SK-N-SH treated with all-trans-retinoic acid at 6 μM for 48 hours (cell line): Measurements from ENCODE around the gene ATXN10.

Experiments
- ATAC-seq: fragments of 200-7000 bp; cut with Tn5 transposase; 3 replicates; pipeline ENCODE4 v1.9.1; 2020; ENCODE audit warnings: mild to moderate bottlenecking, moderate library complexity
- CREB5 ChIP-seq: fragments of 250-450 bp; sonication (Bioruptor Pico); IDR thresholded peaks from 2 replicates; pipeline ENCODE4 v1.5.1; 2020; ENCODE audit warnings: low read depth, mild to moderate bottlenecking, moderate library complexity
- CSDC2 ChIP-seq: fragments of 250-450 bp; sonication (Bioruptor Pico); IDR thresholded peaks from 2 replicates; pipeline ENCODE4 v1.5.0; 2020; ENCODE audit warnings: mild to moderate bottlenecking, moderate library complexity
- CSRNP3 ChIP-seq: fragments of 250-450 bp; sonication (Bioruptor Pico); IDR thresholded peaks from 2 replicates; pipeline ENCODE4 v1.5.1; 2021; ENCODE audit warnings: mild to moderate bottlenecking, moderate library complexity
- ESRRG ChIP-seq: fragments of 250-450 bp; sonication (Bioruptor Pico); IDR thresholded peaks from 2 replicates; pipeline ENCODE4 v1.6.1; 2021; ENCODE audit warnings: mild to moderate bottlenecking
- GLIS3 ChIP-seq: fragments of 250-450 bp; sonication (Bioruptor Pico); IDR thresholded peaks from 2 replicates; pipeline ENCODE4 v1.5.0; 2020; ENCODE audit warnings: mild to moderate bottlenecking, moderate library complexity
- ISL1 ChIP-seq: fragments of 250-450 bp; sonication (Bioruptor Pico); IDR thresholded peaks from 2 replicates; pipeline ENCODE4 v2.1.2; 2022; ENCODE audit warnings: mild to moderate bottlenecking, moderate library complexity
- OSR1 ChIP-seq: fragments of 250-450 bp; sonication (Bioruptor Pico); IDR thresholded peaks from 2 replicates; pipeline ENCODE4 v1.8.0; 2022; ENCODE audit warnings: moderate library complexity, mild to moderate bottlenecking, inconsistent platforms
- PATZ1 ChIP-seq: fragments of 250-450 bp; sonication (Bioruptor Pico); IDR thresholded peaks from 2 replicates; pipeline ENCODE4 v1.8.0; 2020; ENCODE audit warnings: mild to moderate bottlenecking, moderate library complexity, borderline replicate concordance
- POU6F1 ChIP-seq: fragments of 250-450 bp; sonication (Bioruptor Pico); IDR thresholded peaks from 2 replicates; pipeline ENCODE4 v1.8.0; 2021; ENCODE audit warnings: low read depth, mild to moderate bottlenecking, moderate library complexity, borderline replicate concordance
- PPARA ChIP-seq: fragments of 250-450 bp; sonication (Bioruptor Pico); IDR thresholded peaks from 2 replicates; pipeline ENCODE4 v1.5.0; 2020; ENCODE audit warnings: mild to moderate bottlenecking, borderline replicate concordance
- RARB ChIP-seq: fragments of 250-450 bp; sonication (Bioruptor Pico); IDR thresholded peaks from 2 replicates; pipeline ENCODE4 v1.8.0; 2021; ENCODE audit warnings: mild to moderate bottlenecking, moderate library complexity
- SNAI2 ChIP-seq: fragments of 250-450 bp; sonication (Bioruptor Pico); IDR thresholded peaks from 2 replicates; pipeline ENCODE4 v1.5.0; 2020; ENCODE audit warnings: mild to moderate bottlenecking, moderate library complexity
- TCF4 ChIP-seq: fragments of 250-450 bp; sonication (Bioruptor Pico); IDR thresholded peaks from 2 replicates; pipeline ENCODE4 v1.8.0; 2021; ENCODE audit warnings: mild to moderate bottlenecking, moderate library complexity, borderline replicate concordance
- TOX ChIP-seq: fragments of 250-450 bp; sonication (Bioruptor Pico); IDR thresholded peaks from 2 replicates; pipeline ENCODE4 v1.8.0; 2021; ENCODE audit warnings: mild to moderate bottlenecking, moderate library complexity, borderline replicate concordance
- TSHZ2 ChIP-seq: fragments of 250-450 bp; sonication (Bioruptor Pico); IDR thresholded peaks from 2 replicates; pipeline ENCODE4 v1.5.0; 2020; ENCODE audit warnings: mild to moderate bottlenecking, moderate library complexity
- ZC3H10 ChIP-seq: fragments of 250-450 bp; sonication (Bioruptor Pico); IDR thresholded peaks from 2 replicates; pipeline ENCODE4 v1.5.1; 2021; ENCODE audit warnings: mild to moderate bottlenecking, moderate library complexity
- ZFP3 ChIP-seq: fragments of 250-450 bp; sonication (Bioruptor Pico); IDR thresholded peaks from 2 replicates; pipeline ENCODE4 v1.5.0; 2020; ENCODE audit warnings: mild to moderate bottlenecking, moderate library complexity
- ZNF565 ChIP-seq: fragments of 450-650 bp; formaldehyde crosslinking; conservative IDR thresholded peaks from 2 replicates; pipeline ENCODE4 v1.5.0; 2020; ENCODE audit warnings: low read depth, mild to moderate bottlenecking, moderate library complexity
- ZNF70 ChIP-seq: fragments of 450-650 bp; formaldehyde crosslinking; IDR thresholded peaks from 2 replicates; pipeline ENCODE4 v1.5.0; 2020; ENCODE audit warnings: mild to moderate bottlenecking, moderate library complexity
- ZNF8 ChIP-seq: fragments of 450-650 bp; formaldehyde crosslinking; IDR thresholded peaks from 2 replicates; pipeline ENCODE4 v1.5.0; 2020; ENCODE audit warnings: mild to moderate bottlenecking, moderate library complexity

Gene ATXN10

GRCh38 chr22:45786726-45787125, 115.1 kb downstream of the ATXN10 start:
- TF ChIP-seq TSHZ2 (CRISPR knock-in tag) (no peak), ZC3H10 (no peak), ZNF565 (CRISPR knock-in tag) (no peak), OSR1 (CRISPR knock-in tag) (no peak), POU6F1 (CRISPR knock-in tag) (no peak), ZFP3 (no peak), CREB5 (CRISPR knock-in tag) (no peak), SNAI2 (CRISPR knock-in tag) (no peak), ZNF70 (CRISPR knock-in tag) (no peak), ESRRG (CRISPR knock-in tag) (no peak), PPARA (CRISPR knock-in tag) (no peak), ZNF8 (CRISPR knock-in tag) (no peak), CSRNP3 (CRISPR knock-in tag) (no peak), RARB (CRISPR knock-in tag) (no peak), TOX (CRISPR knock-in tag) (no peak), CSDC2 (no peak), PATZ1 (CRISPR knock-in tag) (no peak), ISL1 (CRISPR knock-in tag) (no peak)
- TF ChIP-seq, all 23 proteins: peak for 0

GRCh38 chr22:45787759-45788158, 116.1 kb downstream of the ATXN10 start:
- ATAC-seq: no peak
- no peak for TF ChIP-seq GLIS3 (CRISPR knock-in tag)
- no peak for TF ChIP-seq ZC3H10
- no peak for TF ChIP-seq TCF4 (CRISPR knock-in tag)
- TF ChIP-seq TSHZ2 (CRISPR knock-in tag): no peak
- no peak for TF ChIP-seq ZNF565 (CRISPR knock-in tag)
- TF ChIP-seq CSDC2: no peak
- TF ChIP-seq, all 23 proteins: peak for 0

More at GRCh38 chr22:45786726-45787125, 115.1 kb downstream of the ATXN10 start:
- no peak for ATAC-seq
